ENCODE measurements around the gene TPM2.

- TF ChIP-seq CTCF (IDR thresholded peaks at IDR 0.05) = no peak
- no peak for TF ChIP-seq EZH2phosphoT487 (IDR thresholded peaks at IDR 0.05)
Measured at GRCh38 chr9:35687306-35687705, 2.4 kb downstream of the TPM2 start.

Data from neural progenitor cell (in vitro differentiated cells).